ENCODE data around the gene SPAG8.

Gene SPAG8

GRCh38 chr9:35836595-35836994, 24.5 kb upstream of the SPAG8 start:
- DNase-seq, result no peak

- no peak for DNase-seq
Measured at GRCh38 chr9:35835766-35836165, 23.7 kb upstream of the SPAG8 start.

DNA sequence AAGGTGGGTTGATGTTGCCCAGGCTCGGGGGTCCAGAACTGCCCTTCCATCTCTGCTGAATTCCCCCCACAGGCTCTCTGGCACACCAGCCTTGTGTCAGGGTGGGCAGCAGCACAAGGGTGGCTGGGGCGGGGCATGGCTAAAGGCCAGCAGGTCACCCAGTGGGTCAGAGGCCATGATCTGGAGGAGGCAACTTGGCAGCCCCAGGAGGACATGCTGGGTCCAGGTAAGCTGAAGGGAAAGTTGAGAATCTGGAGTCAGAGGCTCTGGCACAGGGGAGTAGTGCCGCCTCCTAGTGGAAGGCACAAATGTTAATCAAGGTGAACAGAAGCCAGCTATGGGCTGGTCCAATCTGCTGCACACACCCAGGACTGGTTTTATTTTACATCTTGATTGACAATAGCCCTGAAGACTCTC, 23.2 kb upstream of the SPAG8 start:
- no peak for DNase-seq

DNA sequence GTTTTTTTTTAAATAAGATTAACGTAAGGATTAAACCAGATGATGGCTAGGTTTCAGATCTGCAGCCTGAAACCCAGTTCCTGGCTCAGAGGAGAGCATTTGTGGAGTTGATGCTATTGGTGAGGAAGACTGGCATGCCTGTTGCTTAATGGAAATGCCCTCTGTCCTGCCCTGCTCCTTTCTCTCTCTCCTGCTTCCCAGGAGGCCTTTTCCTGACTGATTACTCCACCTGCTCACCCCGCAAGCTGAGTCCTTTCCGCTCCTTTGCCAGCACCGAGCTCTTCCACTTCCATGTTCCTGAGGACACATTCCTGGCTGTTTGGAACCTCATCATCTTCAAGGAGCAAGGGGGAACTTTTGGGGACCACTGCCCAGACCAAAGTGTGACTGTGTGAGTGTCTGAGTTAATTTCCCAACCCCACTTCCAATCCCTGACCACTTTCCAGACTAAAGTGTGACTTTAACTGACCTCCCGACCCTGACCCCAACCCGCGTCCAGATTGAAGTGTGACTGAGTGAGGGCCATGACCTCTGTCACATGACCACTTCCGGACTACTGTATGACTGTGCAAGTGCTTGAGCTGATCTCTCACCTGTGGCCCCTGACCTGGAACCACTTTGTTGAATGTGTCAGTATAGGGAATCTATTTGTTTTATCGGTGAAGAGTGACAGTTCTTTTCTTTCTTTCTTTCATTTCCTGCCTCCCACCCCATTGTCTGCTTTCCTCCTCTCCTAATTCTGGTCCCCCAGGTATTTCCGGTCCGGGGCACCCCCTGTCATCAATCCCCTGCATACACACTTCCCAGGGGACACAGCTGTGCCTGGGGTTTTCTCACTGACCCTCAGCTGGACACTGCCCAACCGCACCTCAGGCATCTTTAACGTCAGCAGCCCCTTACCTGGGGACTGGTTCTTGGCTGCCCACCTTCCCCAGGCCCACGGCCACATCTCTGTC, 22.5 kb upstream of the SPAG8 start:
- DNase-seq, result no peak

GRCh38 chr9:35832814-35833213, 20.8 kb upstream of the SPAG8 start:
- DNase-seq, result no peak

DNA sequence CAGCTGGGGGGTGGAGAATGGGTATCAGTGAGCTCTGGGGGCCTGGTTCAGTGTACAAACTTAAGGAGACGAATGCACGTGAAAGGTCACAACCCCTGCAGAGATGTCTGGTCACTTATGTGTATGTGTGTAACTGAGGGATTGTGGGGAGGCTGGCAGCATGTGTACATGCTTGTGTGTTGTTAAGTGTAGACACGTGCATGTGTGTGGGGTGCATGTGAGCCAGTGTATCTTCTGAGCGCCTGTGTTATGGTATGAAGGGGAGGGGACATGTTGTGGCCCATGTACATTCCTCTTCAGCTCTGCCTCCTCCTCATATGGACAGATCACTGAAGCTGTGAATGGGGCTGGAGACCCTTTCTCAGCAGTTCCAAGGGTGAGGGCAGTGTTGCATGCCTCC, 19.0 kb upstream of the SPAG8 start:
- no peak for DNase-seq

- DNase-seq, result no peak
Measured at GRCh38 chr9:35829764-35830096, 17.7 kb upstream of the SPAG8 start.

DNA sequence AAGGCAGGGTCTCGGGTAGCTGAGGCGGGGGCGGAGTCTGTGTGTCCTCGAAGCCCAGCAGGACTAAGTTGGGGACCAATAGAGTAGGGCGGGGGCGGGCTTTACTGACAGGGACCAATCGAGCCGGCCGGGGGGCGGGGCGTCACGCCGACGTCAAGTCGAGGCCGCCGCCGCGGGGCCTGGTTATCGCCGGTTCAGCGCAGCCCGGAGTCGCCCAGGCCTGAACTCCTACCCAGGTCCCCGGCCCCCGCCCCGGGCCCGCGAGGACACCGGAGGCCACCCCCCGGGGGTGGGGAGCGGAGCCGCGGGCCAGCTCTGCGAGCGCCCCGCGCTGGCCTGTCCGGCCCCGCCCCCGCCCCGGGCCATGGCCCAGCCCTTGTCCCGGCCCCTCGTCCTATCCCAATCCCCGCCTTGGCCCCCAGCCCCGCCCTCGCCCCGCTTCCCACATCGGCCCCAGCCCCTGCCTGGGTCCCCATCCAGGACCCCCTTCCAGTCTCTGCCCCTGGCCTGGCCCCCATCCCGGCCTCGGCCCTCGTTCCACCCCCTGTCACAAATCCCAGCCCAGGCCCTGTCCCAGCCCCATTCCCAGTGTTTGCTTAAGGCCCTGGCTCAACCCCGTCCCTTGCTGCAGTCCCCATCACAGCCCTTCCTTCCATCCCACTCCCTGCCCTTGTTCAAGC, 17.2 kb upstream of the SPAG8 start, which contains the start of gene TMEM8B:
Gene TMEM8B (plus strand): TSS at position 145 of the 680 bp plus-strand sequence. CDS start 220 bp downstream, at position 365.
- peak; percentile 97 to 98 for DNase-seq

DNA sequence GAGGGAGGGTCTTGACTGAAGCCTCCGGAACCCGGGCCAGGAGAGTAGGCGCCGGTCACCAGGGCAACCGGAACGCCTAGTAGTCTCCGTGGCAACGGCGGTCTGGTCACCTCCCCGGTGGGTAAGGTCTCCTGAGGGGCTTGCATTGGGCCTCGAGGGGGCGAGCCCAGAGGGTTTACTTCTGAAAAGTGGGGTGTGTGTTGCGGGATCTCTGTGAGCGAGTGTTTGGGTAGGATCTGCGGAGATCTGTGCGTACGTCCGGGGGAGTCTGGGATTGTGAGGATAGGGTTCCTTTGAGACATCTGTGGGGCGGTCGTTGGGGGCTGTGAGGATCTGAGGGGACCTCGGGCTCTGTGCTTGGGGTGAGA, 16.6 kb upstream of the SPAG8 start, which contains the start of gene FAM221B:
Gene FAM221B (minus strand): TSS at position 17 of the 368 bp plus-strand sequence. CDS start 2,571 bp downstream, outside the sequence.
- peak in 1 of 2 experiments; percentile 28 for DNase-seq

DNA sequence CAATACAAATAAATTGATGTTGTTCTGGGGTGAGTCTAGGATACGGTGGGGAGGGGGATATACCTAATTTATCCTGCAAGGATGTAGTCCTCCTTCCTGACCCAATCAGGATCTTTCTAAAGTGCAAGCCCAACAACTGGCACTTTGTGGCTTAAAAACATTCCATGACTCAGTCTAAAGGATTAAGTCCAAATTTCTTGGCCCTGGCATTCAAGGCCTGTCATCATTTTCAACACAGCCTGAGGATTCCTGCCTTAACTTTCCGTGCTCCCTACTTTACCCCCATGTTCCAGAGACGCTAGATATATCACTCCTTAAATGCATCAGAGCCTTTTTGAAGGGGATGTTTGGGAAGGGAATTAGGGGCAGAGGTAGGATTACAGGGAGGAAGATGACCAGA, 15.4 kb upstream of the SPAG8 start:
- no peak for DNase-seq

DNA sequence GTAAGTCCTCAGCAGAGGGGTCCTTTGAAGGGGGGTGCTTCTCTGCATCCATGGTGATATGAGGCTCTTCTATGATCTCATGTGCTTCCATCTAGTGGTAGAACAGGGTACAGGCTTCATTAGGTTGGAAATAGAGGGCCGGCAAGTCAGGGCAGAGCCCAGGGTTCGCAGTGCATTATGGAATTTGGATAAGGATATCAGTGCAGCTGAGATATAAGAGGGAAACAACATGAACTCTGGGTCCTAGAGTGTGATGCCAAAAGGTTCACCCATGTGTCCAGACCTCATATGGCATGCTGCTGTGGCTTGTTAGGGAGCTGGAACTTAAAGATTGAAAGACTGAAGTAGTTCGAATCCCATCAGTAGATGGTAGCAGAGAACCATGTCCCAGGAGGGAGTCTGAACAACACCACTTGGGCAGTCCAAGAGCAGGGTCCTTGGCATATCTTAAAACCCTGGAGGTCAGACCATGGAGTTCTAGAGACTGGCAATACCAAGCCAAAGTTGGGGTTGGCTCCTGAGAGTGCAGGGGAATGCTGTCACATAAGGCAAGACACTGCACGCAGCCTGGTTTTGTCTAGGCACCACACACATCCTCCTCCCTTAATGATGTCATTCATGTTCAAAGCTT, 14.1 kb upstream of the SPAG8 start:
- DNase-seq, result peak in 1 of 2 experiments; percentile 38

DNA sequence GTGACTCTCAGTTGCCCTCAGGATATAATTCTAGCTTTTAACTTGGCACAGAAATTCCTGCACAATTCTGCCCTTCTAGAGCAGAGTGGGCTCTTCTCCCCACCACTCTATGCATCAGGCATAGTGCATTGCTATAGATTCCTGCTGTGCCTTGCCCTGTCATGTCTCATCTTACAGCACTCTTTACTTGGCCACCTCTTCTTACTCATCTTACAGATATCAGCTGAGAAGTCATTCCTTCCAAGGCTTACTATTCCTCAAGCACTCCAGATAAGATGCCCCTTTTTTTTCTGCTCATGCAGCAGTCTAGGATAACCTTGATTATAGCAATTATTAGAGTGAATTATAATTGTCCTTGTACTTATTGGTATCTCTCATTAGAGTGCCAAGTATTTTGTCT, 10.9 kb upstream of the SPAG8 start:
- DNase-seq, result no peak

DNA sequence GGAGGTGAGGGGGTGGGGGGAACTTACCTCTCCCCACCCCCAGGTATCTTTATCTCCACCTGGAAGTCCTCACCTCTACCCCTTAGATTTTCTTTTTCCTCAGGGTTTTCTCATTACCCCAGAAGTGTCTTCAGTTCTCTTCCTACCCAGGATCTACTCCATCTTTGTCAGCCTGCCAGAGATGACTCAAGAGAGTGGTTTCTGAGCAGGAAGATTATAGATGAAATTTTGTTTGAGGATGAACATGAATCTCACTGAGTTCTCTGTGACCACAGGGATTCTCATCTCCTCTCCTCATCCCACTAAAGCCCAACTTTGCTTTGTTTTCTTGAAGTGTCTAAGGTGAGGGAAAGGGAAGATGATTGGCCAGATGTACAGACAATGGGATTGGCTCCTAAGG, 8.0 kb upstream of the SPAG8 start:
- DNase-seq, result no peak

- DNase-seq, result no peak
Measured at GRCh38 chr9:35818341-35818740, 6.3 kb upstream of the SPAG8 start.

DNA sequence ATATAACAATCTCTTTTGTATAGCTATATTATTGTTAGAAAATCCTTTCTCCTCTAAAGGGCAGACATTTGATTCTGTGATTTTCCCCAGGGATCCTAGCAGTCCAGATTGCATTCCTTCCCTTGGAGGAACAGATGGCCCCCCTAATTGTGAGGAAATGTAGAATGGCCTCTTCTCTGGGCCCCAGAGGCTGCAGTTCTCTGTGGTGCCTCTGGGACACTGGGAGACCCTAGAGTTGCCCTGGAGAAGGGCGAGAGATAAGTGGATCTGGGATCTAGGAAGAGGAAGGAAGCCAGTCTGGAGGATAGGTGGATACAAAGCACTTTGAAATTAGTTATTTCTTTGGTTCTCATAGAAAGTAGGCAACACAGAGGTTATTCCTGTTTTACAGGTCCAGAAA, 4.6 kb upstream of the SPAG8 start:
- DNase-seq, result no peak

GRCh38 chr9:35814841-35815543, 2.9 kb upstream of the SPAG8 start, which contains the start of gene HINT2:
Gene HINT2, minus strand, starts transcription at chr9:35815042. Its CDS starts 63 bp downstream, at chr9:35814979.
- peak; percentile 99 for DNase-seq

DNA sequence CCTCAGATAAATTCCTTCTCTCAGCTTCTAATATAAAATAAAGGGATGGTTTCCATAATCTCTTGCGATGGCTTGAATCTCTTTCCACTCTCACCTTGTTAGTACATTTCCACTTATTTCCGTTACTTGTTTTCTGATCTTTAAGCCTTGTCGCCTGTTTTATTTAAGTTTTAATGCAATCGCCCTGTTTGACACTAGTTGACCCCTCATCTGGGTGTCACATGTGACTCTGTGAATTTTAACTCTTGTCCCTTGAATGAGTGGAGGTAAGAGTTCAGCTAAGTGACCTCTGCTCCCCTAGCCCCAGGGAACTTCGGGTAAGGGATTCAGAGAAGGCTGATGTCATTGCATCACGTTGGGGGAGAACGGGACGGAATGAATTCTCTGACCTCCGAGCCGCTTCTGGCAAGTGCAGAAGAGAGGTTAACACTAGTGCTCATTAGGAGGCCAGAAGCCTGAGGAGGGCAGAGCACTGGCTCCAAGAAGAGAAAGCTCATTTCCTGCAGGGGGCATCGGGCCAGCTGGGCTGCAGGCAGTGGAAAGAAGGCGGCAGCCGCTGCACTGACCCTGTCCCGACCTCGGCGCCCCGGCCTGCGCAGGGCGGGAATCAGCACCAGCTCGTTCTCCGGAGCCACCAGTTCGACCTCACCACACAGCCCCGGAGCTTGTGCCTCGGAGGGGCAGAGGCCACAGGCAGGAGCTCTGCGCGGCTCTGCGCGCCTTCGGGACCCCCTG, 2.2 kb upstream of the SPAG8 start:
- DNase-seq, result peak; percentile 46 to 54

DNA sequence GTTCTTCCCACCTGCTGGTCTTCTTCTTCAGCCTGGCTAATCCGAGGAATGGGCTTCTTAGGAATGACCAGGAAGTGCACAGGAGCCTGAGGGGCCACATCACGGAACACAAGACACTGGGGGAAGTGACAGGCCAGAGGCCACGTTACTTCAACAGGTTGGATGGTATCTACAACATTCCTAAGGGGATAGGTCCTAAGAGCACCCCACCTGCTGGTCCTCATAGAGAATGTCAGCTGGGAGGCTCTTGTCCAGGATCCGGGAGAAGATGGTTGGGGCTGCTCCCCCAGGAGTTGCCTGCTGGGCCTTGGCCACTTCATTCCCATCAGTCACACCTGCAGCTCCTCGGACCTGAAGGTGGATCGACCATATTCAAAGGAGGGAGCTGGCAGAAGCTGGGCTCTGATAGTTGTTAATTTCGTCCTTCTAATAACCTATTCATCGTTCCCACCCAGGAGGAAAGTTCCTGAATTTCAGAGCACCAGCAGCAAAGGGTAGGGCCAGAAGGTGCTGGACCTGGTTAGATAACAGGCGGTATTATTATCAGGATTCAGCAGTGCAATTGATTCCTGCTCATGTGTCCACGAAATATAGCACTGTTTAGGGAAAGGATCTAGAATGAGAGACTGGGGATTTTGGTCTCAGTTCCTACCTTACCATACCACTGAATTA, 1.5 kb upstream of the SPAG8 start:
- no peak for DNase-seq

- no peak for DNase-seq
Measured at GRCh38 chr9:35811381-35812024, 559 bp downstream of the SPAG8 start.

GRCh38 chr9:35810122-35810521, 1.9 kb downstream of the SPAG8 start:
- no peak for DNase-seq

DNA sequence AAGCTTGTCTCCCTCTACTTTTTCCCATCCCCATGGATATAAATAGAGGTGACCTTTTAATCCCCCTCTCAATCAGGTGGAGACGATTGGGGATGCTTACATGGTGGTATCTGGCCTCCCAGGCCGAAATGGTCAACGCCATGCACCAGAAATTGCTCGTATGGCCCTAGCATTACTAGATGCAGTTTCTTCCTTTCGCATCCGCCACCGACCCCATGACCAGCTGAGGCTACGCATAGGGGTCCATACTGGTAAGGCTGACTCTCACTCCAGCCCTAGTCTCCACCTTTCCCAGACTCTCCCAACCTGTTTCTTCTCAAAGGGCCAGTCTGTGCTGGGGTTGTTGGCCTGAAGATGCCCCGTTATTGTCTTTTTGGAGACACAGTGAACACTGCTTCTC, 3.6 kb downstream of the SPAG8 start:
- DNase-seq, result no peak
